Stimulated activated CD4-positive, alpha-beta T cell treated with anti-CD3 and anti-CD28 coated beads, Interleukin-4, amount 100 ng/mL, for 4 hours (primary cell): ENCODE measurements around the gene ZNF574.
"Not testable (repeated sequence)": the region's sequence is repeated elsewhere in the genome, so short reads cannot be mapped to it uniquely, and the experiment has no call there.

Experiments used
- DNase-seq, 2 experiments: peaks; one replicate each; pipeline ENCODE4 v3.0.0-alpha.2; 2020

Gene ZNF574, protein sequence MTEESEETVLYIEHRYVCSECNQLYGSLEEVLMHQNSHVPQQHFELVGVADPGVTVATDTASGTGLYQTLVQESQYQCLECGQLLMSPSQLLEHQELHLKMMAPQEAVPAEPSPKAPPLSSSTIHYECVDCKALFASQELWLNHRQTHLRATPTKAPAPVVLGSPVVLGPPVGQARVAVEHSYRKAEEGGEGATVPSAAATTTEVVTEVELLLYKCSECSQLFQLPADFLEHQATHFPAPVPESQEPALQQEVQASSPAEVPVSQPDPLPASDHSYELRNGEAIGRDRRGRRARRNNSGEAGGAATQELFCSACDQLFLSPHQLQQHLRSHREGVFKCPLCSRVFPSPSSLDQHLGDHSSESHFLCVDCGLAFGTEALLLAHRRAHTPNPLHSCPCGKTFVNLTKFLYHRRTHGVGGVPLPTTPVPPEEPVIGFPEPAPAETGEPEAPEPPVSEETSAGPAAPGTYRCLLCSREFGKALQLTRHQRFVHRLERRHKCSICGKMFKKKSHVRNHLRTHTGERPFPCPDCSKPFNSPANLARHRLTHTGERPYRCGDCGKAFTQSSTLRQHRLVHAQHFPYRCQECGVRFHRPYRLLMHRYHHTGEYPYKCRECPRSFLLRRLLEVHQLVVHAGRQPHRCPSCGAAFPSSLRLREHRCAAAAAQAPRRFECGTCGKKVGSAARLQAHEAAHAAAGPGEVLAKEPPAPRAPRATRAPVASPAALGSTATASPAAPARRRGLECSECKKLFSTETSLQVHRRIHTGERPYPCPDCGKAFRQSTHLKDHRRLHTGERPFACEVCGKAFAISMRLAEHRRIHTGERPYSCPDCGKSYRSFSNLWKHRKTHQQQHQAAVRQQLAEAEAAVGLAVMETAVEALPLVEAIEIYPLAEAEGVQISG

DNA sequence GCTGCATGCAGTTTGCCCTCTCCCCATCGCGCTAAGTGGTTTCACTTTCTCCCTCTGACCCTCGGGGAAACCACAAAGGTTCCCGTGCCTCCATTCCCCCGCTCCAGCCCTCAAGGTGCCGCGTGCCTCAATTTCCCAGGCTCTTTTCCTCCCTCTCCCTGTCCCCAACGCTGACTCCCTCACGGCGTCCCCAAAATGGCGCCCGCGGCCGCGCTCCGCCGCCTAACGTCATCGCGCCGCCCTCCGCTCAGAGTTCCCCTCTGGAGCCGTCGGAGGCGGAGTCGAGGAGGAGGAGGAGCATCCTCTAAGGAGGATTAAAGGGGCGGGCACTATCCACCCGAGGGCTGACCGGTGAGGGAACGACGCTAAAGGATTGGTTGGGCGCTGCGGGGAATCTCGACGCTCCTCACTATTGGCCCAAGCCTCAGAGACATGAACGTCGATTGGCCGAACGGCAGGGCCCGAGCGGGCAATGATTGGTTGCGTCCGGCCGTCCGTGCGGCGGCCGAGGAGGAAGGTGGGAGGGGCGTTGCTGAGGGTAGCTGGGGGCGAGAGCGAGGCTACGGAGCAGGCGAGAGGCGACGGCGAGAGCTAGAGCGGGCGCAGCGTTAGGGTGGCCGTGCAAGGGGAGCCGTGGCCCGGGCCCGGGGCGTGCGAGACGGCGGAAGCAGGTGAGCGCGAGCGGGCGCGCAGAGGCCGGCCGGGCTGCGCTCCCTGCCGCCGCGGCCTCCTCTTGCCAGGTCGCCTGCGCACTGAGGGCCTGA is at the start of gene ZNF574:
TSS of gene ZNF574 (plus strand) at position 551 of the 764 bp plus-strand sequence. CDS start 2,441 bp downstream, outside the sequence.
- DNase-seq = peak; percentile 95 to 98

DNA sequence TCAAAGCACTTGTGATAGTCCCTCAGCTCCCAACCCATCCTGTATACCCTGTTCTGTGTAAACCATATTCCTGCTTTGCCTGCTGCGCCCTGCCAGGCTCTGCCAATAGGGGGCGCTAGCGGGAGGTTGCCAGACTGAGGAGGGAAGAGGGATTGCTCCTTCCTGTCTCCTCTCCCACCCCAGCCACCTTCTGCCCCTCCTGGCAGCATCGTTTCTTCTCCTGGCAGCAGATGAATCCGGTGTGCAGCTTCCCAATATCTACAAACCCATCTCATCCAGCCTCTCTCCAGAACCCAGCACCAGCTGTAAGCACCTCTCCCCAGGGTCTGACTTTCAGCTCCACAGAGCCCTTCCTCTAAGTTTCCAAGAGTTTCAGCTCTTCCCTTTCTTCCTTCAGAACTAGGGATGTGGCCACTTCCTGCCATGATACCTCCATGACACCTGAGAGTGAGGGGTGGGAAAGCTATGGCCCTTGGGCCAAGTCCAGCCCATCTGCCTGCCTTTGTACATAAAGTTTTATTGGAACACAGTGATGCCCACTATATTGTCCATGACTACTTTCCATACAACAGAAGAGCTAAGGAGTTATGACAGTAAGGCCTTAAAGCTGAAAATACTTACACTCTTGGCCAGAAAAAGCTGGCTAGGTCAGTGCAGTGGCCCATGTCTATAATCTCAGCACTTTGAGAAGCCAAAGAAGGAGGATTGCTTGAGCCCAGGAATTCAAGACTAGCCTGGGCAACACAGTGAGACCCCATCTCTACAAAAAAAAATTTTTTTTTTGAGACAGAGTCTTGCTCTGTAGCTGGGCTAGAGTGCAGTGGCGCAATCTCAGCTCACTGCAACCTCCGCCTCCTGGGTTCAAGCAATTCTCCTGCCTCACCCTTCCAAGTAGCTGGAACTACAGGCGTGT is 47.4 kb upstream of the ZNF574 start:
- DNase-seq = peak in 1 of 2 experiments; percentile 23

DNA sequence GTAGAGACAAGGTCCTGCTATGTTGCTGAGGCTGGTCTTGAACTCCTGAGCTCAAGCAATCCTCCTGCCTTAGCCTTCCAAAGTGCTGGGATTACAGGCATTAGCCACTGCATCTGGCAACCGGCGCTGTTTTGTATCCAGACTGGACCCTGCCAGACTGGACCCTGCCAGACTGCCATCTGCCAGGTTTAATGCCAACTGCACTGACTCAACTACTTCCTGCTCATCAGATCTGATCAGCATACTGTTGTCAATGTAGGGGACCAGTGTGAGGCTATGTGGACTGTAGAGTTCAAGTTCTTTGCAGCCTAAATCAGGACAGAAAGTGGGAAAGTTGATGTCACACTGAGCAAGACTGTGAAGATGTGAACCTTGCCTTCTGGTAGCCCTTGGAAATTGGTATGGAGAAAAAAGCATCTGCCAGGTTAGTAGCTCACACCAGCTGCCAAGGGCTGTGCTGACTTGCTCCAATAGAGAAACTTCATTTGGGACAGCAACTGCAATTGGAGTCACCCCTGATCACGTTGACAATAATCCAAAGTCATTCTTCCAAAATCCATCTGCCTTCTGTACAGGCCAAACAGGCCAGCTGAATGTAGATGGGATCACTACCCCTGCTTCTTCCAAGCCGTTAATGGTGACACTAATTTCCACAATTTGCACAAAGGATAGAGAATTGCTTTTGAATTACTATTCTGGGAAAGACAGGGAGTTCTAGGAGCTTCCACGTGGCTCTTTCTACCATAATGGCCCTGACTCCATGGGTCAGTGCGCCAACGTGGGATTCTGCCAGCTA is 45.1 kb upstream of the ZNF574 start:
- no peak for DNase-seq

DNA sequence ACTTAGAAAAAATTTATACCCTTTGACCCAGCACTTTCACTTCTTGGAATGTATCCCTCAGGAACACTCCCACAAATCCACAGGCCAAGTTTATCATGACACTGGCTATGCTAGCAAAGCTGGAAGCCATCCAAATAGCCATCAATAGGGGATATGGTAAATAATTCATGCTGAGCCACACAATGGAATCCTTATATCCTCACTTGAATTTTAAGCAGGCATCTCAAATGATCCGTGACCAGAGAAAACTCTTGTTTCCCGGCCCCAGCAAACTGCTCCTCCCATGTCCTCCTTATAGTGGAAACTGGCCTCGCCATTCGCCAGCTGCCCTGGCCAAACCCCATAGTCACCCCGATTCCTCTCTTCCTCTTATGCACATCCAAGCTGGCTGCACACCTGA is 43.5 kb upstream of the ZNF574 start:
- no peak for DNase-seq

DNA sequence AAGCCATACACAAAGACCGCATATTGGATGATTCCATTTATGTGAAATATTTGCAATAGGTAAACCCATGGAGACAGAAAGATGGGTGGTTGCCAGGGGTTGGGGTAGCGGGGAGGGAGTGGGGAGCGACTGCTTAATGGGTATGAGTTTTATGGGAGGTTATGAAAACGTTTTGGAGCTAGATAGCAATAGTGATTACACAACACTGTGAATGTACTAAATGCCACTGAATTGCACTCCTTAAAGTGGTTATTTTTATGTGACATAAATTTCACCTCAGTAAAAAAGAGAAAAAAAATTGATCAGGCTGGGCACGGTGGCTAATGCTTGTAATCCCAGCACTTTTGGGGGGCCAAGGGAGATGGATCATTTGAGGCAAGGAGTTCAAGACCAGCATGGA is 42.6 kb upstream of the ZNF574 start:
- DNase-seq = no peak

DNA sequence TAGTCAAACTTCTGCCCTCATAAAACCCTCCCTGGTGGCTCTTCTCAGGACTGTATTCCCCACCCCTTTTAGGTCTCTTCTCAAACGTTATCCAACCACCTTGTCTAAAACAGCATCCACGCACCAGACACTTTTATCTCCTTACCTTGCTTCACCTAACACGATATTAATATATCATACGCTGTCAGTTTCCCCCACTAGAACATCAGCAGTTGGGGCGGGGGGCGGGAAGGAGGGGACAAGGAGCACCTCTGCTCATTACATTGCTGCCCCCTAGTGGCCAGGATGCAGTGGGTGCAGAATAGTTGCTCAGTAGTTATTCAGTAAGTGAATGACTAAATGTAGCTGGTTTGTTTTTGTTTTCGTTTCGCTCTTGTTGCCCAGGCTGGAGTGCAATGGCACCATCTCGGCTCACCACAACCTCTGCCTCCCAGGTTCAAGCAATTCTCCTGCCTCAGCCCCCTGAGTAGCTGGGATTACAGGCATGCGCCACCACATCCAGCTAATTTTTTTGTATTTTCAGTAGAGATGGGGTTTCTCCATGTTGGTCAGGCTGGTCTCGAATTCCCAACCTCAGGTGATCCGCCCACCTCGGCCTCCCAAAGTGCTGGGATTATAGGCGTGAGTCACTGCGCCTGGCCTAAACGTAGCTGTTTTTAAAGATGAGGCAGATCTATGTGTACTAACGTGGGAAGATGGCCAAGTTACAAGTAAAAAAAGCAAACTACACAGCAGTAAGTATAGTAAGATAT is 41.1 kb upstream of the ZNF574 start:
- peak; percentile 49 to 56 for DNase-seq

DNA sequence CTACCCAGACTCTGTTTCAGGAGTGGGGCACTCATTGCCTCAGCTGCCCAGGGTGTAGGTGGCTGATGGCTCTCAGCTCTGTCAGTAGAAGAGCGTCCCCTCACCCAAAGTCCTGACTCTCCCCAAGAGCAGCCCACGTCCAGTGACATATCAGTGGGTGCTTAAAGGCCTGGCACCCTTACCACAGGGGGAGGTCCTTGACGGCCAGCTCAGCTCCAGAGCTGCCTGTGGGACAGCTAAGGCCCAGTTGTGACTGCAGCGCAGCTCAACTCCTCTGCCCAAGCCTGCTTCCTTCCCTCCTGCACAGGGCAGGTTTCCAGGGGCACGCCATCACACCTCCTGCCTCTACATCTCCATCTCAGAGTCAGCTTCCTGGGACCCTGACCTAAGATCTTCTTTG is 38.3 kb upstream of the ZNF574 start:
- no peak for DNase-seq

DNA sequence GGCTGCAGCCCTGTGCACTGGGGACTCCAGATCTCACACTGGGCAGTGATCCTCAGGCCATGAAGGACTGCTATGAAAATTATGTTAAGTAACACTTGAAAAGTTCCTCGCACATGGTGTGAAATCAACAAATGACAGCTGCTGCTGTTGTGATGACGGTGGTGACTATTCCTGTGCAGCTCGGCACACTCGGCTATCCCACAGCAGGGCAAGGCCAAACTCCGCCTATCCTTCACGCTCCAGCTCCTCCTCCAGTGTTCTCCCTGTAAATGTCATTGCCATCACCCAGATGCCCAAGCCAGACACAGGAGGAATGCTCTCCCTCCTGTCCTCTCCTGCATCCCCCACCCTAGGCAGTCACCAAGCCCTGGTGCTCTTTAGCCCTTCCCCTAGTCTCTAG is 37.3 kb upstream of the ZNF574 start:
- DNase-seq = no peak

DNA sequence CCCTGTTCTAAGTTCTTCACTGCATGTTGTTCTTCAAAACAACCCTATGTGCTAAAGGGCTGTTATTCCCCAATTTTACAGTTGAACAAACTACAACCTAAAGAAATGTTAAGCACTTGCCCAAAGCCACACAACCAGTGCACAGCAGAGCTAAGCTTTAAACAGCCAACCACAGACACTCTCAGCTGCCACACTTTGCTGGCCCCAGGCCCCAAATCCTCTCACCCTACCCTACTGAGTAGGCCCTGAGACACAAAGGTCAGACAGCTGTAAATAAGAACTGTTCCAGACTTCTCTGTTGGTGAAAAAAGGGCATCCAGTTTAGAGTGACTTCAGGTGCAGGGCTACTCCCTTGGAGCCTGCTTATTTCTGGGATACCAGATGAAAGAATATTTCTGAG is 35.9 kb upstream of the ZNF574 start:
- DNase-seq = no peak

DNA sequence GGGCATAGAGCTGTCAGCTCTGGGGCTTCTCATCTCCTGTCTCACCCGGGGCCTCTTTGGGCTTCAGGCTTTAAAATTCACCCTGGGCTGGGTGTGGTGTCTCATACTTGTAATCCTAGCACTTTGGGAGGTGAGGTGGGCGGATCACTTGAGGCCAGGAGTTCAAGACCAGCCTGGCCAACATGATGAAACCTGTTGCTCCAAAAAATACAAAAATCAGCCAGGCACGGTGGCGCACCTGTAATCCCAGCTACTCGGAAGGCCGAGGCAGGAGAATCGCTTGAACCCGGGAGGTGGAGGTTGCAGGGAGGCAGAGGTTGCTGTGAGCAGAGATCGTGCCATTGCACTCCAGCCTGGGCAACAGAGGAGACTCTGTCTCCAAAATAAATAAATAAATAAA is 35.5 kb upstream of the ZNF574 start:
- not testable (repeated sequence) for DNase-seq

DNA sequence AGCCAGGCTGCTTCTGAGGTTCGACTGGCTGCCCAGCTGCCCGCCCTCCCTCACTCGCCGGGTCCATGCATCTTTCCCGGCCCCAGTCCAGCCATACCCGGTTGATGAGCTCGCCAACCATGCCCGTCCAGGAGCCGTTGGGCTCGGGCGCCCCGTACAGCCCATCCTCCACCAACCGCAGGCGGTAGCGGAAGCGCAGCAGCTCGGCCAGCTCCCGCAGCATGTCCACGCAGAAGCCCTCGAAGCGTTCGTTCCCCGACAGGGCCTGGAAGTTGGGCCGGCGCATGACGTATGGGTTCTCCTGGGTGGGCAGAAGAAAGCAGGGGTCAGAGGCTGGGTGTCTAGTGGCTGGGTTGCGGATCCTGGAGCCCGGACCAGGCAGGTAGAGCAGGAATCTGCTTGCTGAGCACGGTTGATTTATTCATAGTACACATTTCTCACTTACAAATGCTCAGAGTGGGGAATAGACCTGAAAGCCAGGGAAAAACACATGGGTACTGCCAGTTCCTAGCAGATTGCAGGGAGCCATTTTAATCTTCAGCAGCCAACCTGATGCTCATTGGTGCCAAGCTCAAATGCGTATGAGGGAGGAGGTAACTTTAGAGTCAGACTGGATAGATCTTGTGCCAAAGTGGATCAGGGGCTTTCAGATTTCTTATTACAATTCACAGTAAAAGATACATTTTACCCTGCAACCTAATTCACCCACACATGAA is 33.4 kb upstream of the ZNF574 start:
- no peak for DNase-seq

DNA sequence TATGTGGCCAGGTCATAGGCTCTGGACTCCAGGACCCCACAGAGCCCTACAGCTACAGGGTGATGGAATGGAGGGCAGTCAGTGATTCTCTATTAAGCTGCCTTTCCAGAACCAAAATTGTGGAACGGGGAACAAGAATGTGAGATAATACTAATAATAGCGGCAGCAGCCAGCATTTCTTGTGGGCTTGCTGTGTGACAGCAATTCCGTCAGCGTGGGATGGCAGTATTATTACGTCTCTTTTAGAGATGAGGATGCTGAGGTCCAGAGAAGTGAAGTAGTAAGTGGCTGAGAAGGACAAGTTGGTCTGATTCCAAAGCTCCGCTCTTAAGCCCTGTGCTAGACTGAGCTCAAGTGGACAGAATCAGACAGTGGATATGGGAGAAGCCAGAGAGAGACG is 30.4 kb upstream of the ZNF574 start:
- no peak for DNase-seq

DNA sequence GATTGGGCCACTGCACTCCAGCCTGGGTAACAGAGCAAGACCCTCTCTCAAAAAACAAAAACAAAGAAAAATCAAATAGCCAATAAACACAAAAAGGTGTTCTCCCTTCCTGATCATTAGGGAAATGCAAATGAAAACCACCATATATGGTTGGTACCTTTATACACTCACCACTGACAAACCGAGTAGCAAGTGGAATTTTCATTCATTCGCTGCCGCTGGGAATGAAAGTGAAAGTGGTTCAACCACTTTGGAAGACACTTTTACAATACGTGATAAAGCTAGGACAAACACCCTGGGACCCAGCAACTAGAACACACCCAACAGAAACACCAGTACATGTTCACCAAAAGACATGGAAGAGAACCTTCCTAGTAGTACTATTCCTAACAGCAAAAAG is 27.0 kb upstream of the ZNF574 start:
- peak in 1 of 2 experiments; percentile 14 for DNase-seq

DNA sequence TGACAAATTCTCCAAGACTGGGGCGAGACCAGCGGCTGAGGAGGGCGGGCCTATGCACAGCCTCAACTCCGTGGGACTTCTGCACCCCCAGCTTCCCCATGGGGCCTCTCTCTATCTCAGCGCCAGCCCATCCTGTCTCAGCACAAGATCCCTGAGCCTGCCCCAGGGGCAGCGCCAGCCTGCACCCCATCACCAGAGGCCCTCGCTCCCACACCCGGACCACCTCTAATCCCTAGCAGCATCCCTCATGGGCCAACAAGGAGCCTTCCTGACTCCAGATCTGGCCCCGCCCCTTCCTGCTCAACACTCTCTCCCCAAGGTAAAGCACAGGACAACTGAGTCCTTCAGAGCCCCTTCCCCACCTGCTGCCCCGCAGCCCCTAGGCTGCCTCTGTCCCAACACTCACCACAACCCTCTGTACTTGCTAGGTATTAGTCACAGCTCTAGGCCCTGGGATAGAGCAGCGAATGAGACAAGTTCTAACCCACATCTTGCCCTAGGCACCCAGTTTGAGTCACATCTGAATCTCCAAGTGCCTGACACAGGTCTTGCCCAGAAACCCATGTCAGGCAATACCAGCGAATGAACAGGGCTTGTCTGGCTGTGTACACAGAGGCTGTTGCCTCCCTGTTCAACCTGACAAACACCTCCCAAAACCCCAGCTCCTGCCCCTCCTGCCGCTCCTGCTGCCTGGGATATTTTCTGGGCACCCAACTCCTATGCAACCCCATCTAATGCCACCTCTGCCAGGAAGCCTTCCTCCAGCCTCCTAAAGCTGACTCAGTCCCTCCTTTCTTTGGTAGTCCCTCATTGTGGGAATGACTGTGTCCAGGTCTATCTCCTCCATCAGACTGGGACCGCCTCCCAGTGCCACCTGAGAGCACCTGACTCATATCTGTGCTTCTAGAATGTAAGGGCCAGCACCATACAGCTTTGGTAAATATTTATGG is 24.5 kb upstream of the ZNF574 start:
- no peak for DNase-seq

DNA sequence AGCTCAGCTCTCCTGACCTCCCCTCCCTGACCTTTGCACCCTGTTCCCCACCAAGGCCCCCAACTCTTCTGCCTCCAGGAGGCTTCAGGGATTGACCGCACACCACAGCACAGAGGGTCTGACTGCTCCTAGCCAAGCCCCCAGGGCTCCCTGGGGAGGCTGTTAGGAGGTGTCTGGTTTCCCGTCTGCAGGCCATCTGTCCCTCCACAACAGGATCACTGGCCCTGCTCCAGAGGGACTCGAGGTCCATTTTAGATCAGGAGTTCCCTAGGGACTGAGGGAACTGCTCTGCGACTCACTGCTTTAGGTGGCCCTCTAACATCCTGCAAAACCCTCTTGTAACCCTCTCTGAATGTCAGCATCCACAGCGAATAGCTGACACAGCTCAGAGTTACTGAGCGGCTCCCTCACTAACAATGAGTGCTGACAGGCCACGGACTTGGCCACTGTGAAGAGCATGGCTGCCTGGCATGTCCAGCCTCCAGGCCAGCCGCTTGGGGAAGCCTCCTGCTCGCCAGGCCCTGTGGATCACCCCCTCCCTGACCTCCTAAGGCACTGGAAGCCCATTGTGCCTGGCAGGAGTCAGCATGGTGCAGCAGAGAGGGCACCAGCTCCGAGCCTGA is 23.6 kb upstream of the ZNF574 start:
- no peak for DNase-seq

DNA sequence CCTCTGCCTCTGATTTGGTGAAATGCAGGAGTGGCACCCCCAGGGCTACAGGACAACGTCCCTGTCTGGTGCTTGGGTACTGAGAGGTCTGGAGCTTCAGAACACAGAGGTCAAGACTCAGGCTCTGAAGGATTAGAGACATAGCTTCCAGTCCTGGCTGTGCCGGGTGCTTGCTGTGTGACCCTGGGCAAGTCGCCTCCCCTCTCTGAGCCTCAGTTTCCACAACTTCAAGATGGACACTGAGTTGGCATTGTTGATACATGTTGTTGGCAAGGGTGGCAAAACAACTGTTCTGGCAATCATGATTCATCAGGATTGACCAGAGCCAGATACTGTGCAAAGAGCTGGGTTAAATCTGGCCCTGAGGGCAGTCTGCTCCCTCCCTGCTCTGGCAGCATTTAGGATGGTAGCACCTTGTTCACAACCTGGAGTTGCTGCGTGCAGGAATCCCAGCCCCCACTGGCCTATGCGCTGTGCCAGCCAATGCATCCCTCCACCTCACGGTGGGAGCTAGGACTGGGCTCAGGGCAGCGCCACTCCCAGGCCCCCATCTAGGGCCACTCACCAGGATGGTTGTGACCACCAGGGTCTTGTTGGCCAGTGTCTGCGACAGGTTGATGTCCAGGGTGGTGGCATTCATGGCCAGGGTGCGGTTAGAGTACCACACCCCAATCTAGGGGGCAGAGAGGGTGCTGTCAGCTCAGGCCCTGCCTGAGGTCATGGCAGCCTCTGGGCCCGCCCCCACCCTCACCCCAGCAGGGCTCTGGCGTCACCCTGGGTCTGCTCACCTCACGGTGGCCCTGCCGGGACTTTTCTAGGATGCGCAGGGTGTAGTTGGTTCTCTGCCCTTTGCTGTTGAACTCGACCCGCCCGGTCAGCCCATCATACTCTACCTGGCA is 22.7 kb upstream of the ZNF574 start:
- no peak for DNase-seq

DNA sequence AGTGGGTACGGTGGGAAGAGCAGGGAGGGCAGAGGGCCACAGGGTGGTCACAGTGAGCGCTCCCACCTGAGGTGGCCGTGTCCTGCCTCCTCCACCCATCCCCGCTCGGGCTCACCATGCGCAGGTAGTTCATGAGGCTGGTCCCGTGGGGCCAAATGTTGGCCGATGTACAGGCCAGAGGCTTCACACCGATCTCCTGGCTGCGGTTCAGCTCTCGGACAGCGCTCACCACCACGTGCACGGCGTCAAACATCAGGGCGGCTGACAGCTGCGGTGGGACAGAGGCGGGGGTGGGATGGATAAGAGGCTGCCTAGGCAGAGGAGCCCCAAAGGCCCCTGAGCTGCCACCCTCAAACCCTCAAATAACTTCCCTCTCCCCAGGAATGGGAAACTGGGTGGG is 21.8 kb upstream of the ZNF574 start:
- no peak for DNase-seq
